ENCODE measurements around the gene UPF2. TPM values are rescaled to one million over a fixed set of nuclear protein-coding genes. Genes with fewer than 3 reads are reported as not detected.

Gene UPF2
- polyA plus RNA-seq, 4 donors: 11.3 to 44.6 (median 29.7) TPM

DNA sequence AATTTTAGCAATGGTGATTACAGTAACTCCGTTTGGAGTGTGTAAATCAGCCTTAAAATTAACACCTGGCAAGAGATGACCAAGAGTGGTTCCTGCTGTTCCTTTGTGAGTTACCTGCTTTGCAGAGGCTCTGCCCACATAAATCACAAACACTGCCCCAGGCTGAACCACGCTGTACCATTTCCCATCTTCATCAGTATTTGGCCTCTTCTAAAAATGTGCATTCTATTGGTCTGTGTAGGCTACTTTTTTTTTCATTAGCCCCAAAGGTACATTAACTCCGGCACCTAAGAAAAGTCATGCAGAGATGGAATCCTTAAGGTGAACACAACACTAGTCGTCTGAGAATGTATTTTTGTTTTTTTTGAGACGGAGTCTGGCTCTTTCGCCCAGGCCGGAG, 123.3 kb downstream of the UPF2 start:
- DNase-seq: no peak
- H3K9me3 ChIP-seq (ENCODE audit: control insufficient read depth in 2 of 2, insufficient read depth in 1 of 2, low read depth in 1 of 2, low read length in 1 of 2): no peaks in the 10 kb centered on the region
- no peaks in the 10 kb centered on the region for H3K4me1 ChIP-seq (ENCODE audit: control insufficient read depth in 3 of 3, insufficient read depth in 2 of 3, low read depth in 1 of 3, low read length in 2 of 3)
- no peak overlapping the region for H3K27ac ChIP-seq (ENCODE audit: low read depth in 1 of 3, low read length in 2 of 3)
- peaks cover 4 to 19% (median 10%) of the 10 kb centered on the region in 3 donors for H3K36me3 ChIP-seq (ENCODE audit: control insufficient read depth in 3 of 3, insufficient read depth in 2 of 3, low read depth in 1 of 3, low read length in 3 of 3)
- H3K4me3 ChIP-seq (ENCODE audit: low read depth in 1 of 3, low read length in 3 of 3): no peak overlapping the region
- H3K27me3 ChIP-seq (ENCODE audit: control insufficient read depth in 3 of 3, insufficient read depth in 3 of 3, low read length in 3 of 3): no peaks in the 10 kb centered on the region
- no peak for FAIRE-seq
- 88 to 89% (median 88%) methylated on average over 7 of the region's 7 CpGs for WGBS, 3 donors

DNA sequence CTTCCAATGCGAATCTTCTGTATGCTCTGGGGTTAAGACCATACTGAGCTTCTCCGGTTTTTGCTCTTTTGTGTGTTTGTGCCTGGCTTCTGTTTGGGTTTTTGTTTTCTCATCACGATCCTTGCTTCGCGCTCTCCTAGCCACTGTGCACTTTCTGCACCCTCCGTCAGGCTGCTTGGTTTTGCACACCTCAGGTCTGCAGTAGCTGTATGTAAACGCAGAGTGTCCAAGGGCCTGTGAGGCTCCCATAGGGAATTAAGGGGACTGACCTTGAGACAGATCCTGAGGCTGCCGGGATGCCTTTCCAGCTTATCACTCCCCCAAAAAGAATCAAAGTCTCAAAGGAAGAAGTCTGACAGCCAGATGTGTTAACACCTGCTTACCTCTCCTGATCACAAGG, 124.2 kb downstream of the UPF2 start:
- FAIRE-seq: no peak

DNA sequence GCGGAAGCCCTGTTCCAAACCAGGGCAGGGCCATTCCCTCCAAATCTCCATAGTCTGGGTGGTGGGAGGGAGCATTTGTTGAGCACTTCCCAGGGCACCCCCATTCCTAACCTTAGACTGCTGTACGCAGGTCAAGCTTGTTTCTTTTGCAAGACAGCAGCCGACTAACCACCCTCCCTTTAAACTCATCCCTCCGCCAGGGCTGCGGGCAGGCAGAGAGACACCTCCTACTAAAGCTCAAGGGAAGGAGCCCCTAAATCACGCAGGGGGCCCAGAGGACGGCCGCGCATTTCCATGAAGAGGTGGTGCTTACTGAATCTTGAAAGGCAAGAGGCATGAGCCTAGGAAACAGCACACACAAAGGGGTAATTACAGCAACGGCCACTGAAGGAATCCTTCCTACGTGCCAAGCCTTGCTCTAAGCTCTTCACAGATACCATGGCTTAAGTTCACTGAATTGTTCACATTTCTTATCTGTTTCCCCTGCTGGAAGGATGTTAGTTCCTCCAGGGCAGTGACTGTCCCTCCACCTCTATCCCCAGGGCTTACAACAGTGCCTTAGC, 129.4 kb downstream of the UPF2 start:
- H3K4me1 ChIP-seq (ENCODE audit: control insufficient read depth in 3 of 3, insufficient read depth in 2 of 3, low read depth in 1 of 3, low read length in 2 of 3): no peaks in the 10 kb centered on the region
- whole genome bisulfite sequencing, 3 donors: 60 to 73% (median 70%) methylated on average over 11 of the region's 11 CpGs
- FAIRE-seq: no peak

More for the DNA sequence above, 124.2 kb downstream of the UPF2 start:
- WGBS, 3 donors: 81 to 86% (median 82%) methylated on average over 8 of the region's 8 CpGs
- DNase-seq: no peak
- Histone ChIP-seq H3K4me1 (ENCODE audit: control insufficient read depth in 3 of 3, insufficient read depth in 2 of 3, low read depth in 1 of 3, low read length in 2 of 3) (no peaks in the 10 kb centered on the region), H3K4me3 (ENCODE audit: low read depth in 1 of 3, low read length in 3 of 3) (no peak overlapping the region), H3K9me3 (ENCODE audit: control insufficient read depth in 2 of 2, insufficient read depth in 1 of 2, low read depth in 1 of 2, low read length in 1 of 2) (no peaks in the 10 kb centered on the region), H3K27me3 (ENCODE audit: control insufficient read depth in 3 of 3, insufficient read depth in 3 of 3, low read length in 3 of 3) (no peaks in the 10 kb centered on the region), H3K27ac (ENCODE audit: low read depth in 1 of 3, low read length in 2 of 3) (no peak overlapping the region), H3K36me3 (ENCODE audit: control insufficient read depth in 3 of 3, insufficient read depth in 2 of 3, low read depth in 1 of 3, low read length in 3 of 3) (peaks cover 4 to 17% (median 10%) of the 10 kb centered on the region in 3 donors)

DNA sequence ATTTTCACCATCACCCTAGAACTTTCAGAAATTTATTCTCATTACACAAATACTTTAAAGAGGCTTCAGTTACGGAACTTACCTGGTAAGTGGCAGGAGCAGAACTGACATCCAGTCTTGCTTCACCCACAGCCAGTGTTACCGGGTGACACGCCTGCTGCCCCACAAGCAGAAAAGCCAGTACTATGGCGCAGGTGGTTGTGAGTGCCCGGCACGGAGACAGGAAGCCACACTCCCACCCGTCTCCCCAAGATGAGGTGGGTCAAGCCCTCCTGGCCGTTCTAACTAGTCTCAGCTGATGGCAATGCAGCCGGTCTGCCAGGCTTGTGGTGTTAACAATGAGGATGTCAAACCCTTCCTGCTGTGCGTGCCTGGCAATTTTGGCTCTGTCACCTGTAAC, 132.5 kb downstream of the UPF2 start:
- Histone ChIP-seq H3K27me3 (ENCODE audit: control insufficient read depth in 3 of 3, insufficient read depth in 3 of 3, low read length in 3 of 3) (no peaks in the 10 kb centered on the region), H3K4me1 (ENCODE audit: control insufficient read depth in 3 of 3, insufficient read depth in 2 of 3, low read depth in 1 of 3, low read length in 2 of 3) (no peaks in the 10 kb centered on the region), H3K36me3 (ENCODE audit: control insufficient read depth in 3 of 3, insufficient read depth in 2 of 3, low read depth in 1 of 3, low read length in 3 of 3) (no peaks in the 10 kb centered on the region), H3K27ac (ENCODE audit: low read depth in 1 of 3, low read length in 2 of 3) (no peak overlapping the region), H3K4me3 (ENCODE audit: low read depth in 1 of 3, low read length in 3 of 3) (no peak overlapping the region), H3K9me3 (ENCODE audit: control insufficient read depth in 2 of 2, insufficient read depth in 1 of 2, low read depth in 1 of 2, low read length in 1 of 2) (no peaks in the 10 kb centered on the region)
- WGBS, 3 donors: 87 to 90% (median 87%) methylated on average over 10 of the region's 10 CpGs
- FAIRE-seq (no peak), DNase-seq (no peak)

More for the DNA sequence above, 129.4 kb downstream of the UPF2 start:
- no peak overlapping the region for H3K4me3 ChIP-seq (ENCODE audit: low read depth in 1 of 3, low read length in 3 of 3)
- no peaks in the 10 kb centered on the region for H3K27me3 ChIP-seq (ENCODE audit: control insufficient read depth in 3 of 3, insufficient read depth in 3 of 3, low read length in 3 of 3)
- H3K27ac ChIP-seq (ENCODE audit: low read depth in 1 of 3, low read length in 2 of 3): no peak overlapping the region
- H3K9me3 ChIP-seq (ENCODE audit: control insufficient read depth in 2 of 2, insufficient read depth in 1 of 2, low read depth in 1 of 2, low read length in 1 of 2): no peaks in the 10 kb centered on the region
- no peak for DNase-seq
- H3K36me3 ChIP-seq (ENCODE audit: control insufficient read depth in 3 of 3, insufficient read depth in 2 of 3, low read depth in 1 of 3, low read length in 3 of 3): no peaks in the 10 kb centered on the region

DNA sequence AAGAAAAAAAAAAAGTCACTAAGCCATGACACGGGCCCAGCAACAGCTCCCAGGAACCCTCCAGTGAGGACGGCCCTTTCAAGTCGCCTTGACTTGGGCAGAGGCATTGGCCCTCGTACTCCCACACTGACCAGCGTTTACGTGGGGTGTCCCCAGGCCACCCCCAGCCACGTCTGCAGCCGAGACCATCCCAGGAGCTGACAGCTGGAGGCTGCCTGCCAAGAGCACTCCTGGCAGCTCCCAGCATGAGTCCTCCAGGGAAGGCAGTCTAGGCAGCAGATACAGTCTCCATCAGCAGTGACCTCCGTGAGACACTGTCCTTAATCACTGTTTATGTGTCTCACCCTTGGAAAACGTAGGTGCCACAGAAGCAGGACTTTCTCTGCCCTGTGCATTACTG, 133.0 kb downstream of the UPF2 start:
- Histone ChIP-seq H3K27ac (ENCODE audit: low read depth in 1 of 3, low read length in 2 of 3) (no peak overlapping the region), H3K27me3 (ENCODE audit: control insufficient read depth in 3 of 3, insufficient read depth in 3 of 3, low read length in 3 of 3) (no peaks in the 10 kb centered on the region), H3K9me3 (ENCODE audit: control insufficient read depth in 2 of 2, insufficient read depth in 1 of 2, low read depth in 1 of 2, low read length in 1 of 2) (no peaks in the 10 kb centered on the region), H3K4me1 (ENCODE audit: control insufficient read depth in 3 of 3, insufficient read depth in 2 of 3, low read depth in 1 of 3, low read length in 2 of 3) (no peaks in the 10 kb centered on the region), H3K36me3 (ENCODE audit: control insufficient read depth in 3 of 3, insufficient read depth in 2 of 3, low read depth in 1 of 3, low read length in 3 of 3) (no peaks in the 10 kb centered on the region), H3K4me3 (ENCODE audit: low read depth in 1 of 3, low read length in 3 of 3) (no peak overlapping the region)
- DNase-seq: no peak
- no peak for FAIRE-seq
- WGBS, 3 donors: 71 to 78% (median 75%) methylated on average over 10 of the region's 10 CpGs

DNA sequence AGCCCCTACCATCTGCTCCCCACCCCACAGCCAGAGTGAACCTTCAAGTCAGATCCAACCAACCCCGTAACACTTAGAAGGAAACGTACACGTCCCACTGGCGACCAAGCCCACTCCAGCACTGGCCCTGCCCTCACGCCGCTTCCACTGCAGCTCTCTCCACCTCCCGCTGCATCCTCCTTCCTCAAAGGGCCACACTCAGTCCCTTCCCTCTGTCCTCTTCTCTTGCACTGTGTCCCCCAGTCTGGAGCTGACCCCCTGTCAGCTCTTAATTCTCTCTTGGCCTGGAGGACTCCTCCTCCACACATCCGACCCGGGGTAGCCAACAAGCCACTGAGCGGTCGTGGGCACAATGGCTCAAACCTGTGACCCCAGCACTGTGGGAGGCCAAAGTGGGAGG, 133.6 kb downstream of the UPF2 start:
- Histone ChIP-seq H3K27me3 (ENCODE audit: control insufficient read depth in 3 of 3, insufficient read depth in 3 of 3, low read length in 3 of 3) (no peaks in the 10 kb centered on the region), H3K27ac (ENCODE audit: low read depth in 1 of 3, low read length in 2 of 3) (no peak overlapping the region), H3K4me1 (ENCODE audit: control insufficient read depth in 3 of 3, insufficient read depth in 2 of 3, low read depth in 1 of 3, low read length in 2 of 3) (no peaks in the 10 kb centered on the region), H3K9me3 (ENCODE audit: control insufficient read depth in 2 of 2, insufficient read depth in 1 of 2, low read depth in 1 of 2, low read length in 1 of 2) (no peaks in the 10 kb centered on the region), H3K4me3 (ENCODE audit: low read depth in 1 of 3, low read length in 3 of 3) (no peak overlapping the region), H3K36me3 (ENCODE audit: control insufficient read depth in 3 of 3, insufficient read depth in 2 of 3, low read depth in 1 of 3, low read length in 3 of 3) (no peaks in the 10 kb centered on the region)
- 94 to 95% (median 94%) methylated on average over 11 of the region's 11 CpGs for WGBS, 3 donors
- DNase-seq (no peak), FAIRE-seq (no peak)

DNA sequence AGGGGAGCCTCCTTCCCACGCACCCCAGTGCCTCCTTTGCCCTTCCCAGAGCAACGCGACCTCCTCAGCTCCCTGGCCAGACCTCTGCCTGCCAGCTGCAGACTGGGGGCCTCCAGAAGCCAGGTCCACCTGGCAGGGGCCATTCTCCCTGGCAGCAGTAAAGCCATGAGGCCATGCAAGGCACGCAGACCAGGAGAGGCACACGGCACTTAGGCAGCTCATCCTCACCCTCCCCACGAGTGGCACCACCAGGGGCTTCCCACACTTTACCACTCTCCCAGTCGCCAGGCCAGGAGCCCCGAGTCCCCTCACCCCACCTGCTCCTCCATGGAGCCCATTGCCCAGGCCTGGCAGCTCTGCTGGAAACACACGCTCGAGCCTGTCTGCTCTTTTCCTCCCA, 134.1 kb downstream of the UPF2 start:
- Histone ChIP-seq H3K36me3 (ENCODE audit: control insufficient read depth in 3 of 3, insufficient read depth in 2 of 3, low read depth in 1 of 3, low read length in 3 of 3) (no peaks in the 10 kb centered on the region), H3K4me3 (ENCODE audit: low read depth in 1 of 3, low read length in 3 of 3) (no peak overlapping the region), H3K27me3 (ENCODE audit: control insufficient read depth in 3 of 3, insufficient read depth in 3 of 3, low read length in 3 of 3) (no peaks in the 10 kb centered on the region), H3K9me3 (ENCODE audit: control insufficient read depth in 2 of 2, insufficient read depth in 1 of 2, low read depth in 1 of 2, low read length in 1 of 2) (no peaks in the 10 kb centered on the region), H3K4me1 (ENCODE audit: control insufficient read depth in 3 of 3, insufficient read depth in 2 of 3, low read depth in 1 of 3, low read length in 2 of 3) (no peaks in the 10 kb centered on the region), H3K27ac (ENCODE audit: low read depth in 1 of 3, low read length in 2 of 3) (no peak overlapping the region)
- no peak for FAIRE-seq
- WGBS, 3 donors: 86 to 87% (median 86%) methylated on average over 10 of the region's 10 CpGs
- no peak for DNase-seq

DNA sequence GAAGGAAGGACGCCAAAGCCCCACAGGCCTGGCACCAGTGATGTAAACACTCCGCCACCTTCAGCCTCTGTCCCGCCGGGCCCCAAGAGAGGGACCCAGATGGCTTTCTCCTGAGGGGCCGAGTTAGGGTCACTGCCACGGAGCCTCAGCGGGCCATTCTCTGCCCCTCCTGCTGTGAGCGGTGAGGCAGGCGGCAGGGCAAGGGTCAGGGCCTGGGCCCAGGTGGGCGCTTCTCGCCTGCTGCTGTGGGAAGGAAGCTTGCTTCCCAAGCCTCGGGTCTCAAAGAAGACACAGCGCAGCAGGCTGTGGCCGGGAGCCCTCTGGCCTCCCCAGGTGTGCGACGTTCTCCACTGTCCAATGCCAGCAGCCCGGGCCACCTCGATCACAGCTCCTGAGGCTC, 134.7 kb downstream of the UPF2 start:
- Histone ChIP-seq H3K4me1 (ENCODE audit: control insufficient read depth in 3 of 3, insufficient read depth in 2 of 3, low read depth in 1 of 3, low read length in 2 of 3) (no peaks in the 10 kb centered on the region), H3K27me3 (ENCODE audit: control insufficient read depth in 3 of 3, insufficient read depth in 3 of 3, low read length in 3 of 3) (no peaks in the 10 kb centered on the region), H3K4me3 (ENCODE audit: low read depth in 1 of 3, low read length in 3 of 3) (no peak overlapping the region), H3K9me3 (ENCODE audit: control insufficient read depth in 2 of 2, insufficient read depth in 1 of 2, low read depth in 1 of 2, low read length in 1 of 2) (no peaks in the 10 kb centered on the region), H3K36me3 (ENCODE audit: control insufficient read depth in 3 of 3, insufficient read depth in 2 of 3, low read depth in 1 of 3, low read length in 3 of 3) (no peaks in the 10 kb centered on the region), H3K27ac (ENCODE audit: low read depth in 1 of 3, low read length in 2 of 3) (no peak overlapping the region)
- 89 to 93% (median 93%) methylated on average over 18 of the region's 18 CpGs for WGBS, 3 donors
- FAIRE-seq (no peak), DNase-seq (no peak)

DNA sequence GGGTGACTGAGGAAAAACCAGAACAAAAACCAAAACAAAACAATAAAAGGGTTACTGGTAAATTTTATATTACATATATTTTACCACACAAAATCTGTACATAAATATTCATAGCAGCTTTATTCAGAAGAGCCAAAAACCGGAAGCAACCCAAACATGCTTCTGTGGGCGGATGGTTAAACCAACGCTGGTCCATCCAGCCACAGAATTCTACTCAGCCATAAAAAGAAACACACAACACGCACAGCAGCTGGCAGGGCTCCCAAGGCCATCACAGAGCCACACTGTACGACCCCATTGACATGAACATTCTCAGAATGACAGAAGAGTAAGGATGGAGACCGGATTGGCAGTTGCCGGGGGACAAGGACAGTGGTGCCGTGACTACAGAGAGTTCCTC, 135.9 kb downstream of the UPF2 start:
- FAIRE-seq: no peak
- Histone ChIP-seq H3K27ac (ENCODE audit: low read depth in 1 of 3, low read length in 2 of 3) (no peak overlapping the region), H3K36me3 (ENCODE audit: control insufficient read depth in 3 of 3, insufficient read depth in 2 of 3, low read depth in 1 of 3, low read length in 3 of 3) (no peaks in the 10 kb centered on the region), H3K27me3 (ENCODE audit: control insufficient read depth in 3 of 3, insufficient read depth in 3 of 3, low read length in 3 of 3) (no peaks in the 10 kb centered on the region), H3K9me3 (ENCODE audit: control insufficient read depth in 2 of 2, insufficient read depth in 1 of 2, low read depth in 1 of 2, low read length in 1 of 2) (no peaks in the 10 kb centered on the region), H3K4me1 (ENCODE audit: control insufficient read depth in 3 of 3, insufficient read depth in 2 of 3, low read depth in 1 of 3, low read length in 2 of 3) (no peaks in the 10 kb centered on the region), H3K4me3 (ENCODE audit: low read depth in 1 of 3, low read length in 3 of 3) (no peak overlapping the region)
- DNase-seq: no peak
- 63 to 66% (median 64%) methylated on average over 8 of the region's 8 CpGs for WGBS, 3 donors

Measured in small intestine (tissue), 7 donors.